Skeletal muscle cell (primary cell): Measurements from ENCODE around the gene CNOT9.

ENCODE experiments used
- DNase-seq: peaks from one replicate; pipeline ENCODE4 v3.0.0-alpha.2; 2010; ENCODE audit warnings: low read depth
- H3K4me3 ChIP-seq: 2 replicates; pipeline ENCODE4 v1.5.1; 2011; ENCODE audit warnings: low read depth, mild to moderate bottlenecking, control low read depth, low read length, moderate library complexity

The CNOT9 gene

GRCh38 chr2:218576854-218577253 is 8.2 kb downstream of the CNOT9 start:
- no peak for DNase-seq
- H3K4me3 ChIP-seq = no peak overlapping the region

GRCh38 chr2:218577482-218578220 is 9.0 kb downstream of the CNOT9 start:
- no peak for DNase-seq
- H3K4me3 ChIP-seq = no peak overlapping the region

- no peak for DNase-seq
- no peak overlapping the region for H3K4me3 ChIP-seq
Observed at GRCh38 chr2:218578272-218578877, 9.7 kb downstream of the CNOT9 start.

DNA sequence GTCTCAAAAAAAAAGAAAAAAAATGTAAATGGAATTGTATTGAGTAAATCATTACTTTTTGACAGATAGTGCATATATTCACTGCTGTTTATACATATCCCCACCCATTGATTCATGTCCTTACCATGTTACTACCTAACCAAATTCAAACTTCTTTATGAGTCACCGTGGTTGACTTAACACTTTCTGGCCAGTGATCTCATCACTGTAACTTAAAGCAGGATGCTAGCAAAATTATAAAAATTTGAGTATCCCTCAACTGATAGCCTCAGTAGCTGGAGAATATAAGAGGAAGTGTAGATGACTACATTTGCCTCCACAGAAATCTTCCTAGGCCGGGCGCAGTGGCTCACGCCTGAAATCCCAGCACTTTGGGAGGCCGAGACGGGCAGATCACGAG is 13.4 kb downstream of the CNOT9 start:
- no peak overlapping the region for H3K4me3 ChIP-seq
- DNase-seq = no peak

- no peak overlapping the region for H3K4me3 ChIP-seq
- DNase-seq = no peak
Observed at GRCh38 chr2:218583983-218584850, 15.6 kb downstream of the CNOT9 start.

- no peak overlapping the region for H3K4me3 ChIP-seq
- no peak for DNase-seq
Observed at GRCh38 chr2:218585541-218585940, 16.9 kb downstream of the CNOT9 start.

GRCh38 chr2:218605432-218605831 is 36.8 kb downstream of the CNOT9 start:
- DNase-seq = peak; percentile 60
- H3K4me3 ChIP-seq = no peak overlapping the region

DNA sequence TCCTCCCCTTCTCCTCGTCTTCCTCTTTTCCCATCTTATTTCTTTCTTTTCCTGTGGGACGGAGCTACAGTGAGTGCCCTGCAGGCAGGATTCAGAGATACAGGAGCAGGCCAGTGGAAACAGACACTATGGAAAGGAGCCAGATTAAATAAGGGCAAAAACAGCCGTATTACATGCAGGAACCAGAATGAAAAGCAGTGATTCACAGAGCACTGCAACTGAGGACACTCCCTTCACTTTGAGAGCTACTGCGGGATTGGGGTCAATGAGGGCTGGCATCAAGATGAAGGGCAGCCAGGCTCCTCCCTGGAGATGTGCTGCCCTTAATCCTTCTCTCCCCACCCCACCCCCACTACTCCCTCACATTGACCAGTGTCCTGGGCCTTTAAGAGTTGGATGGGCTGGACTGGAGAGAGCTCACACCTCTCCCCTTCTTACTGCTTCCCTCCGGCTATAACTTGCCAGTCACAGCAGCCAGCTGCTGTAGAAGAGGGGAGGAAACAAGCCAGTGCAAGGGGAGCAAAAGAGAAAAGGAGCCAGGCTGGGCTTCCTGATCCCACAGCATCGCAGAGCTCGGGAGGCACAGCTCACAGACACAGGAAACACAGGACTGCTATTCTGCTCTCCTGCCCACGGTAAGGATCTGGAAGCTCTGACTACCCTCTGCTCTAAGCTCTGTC is 38.9 kb downstream of the CNOT9 start, which contains the start of gene PLCD4:
PLCD4 (plus strand) TSS at position 464 of the 680 bp plus-strand sequence. CDS start 7,841 bp downstream, outside the sequence.
- peak; percentile 83 for DNase-seq
- H3K4me3 ChIP-seq = peak within 1 kb of the TSS; percentile 41

DNA sequence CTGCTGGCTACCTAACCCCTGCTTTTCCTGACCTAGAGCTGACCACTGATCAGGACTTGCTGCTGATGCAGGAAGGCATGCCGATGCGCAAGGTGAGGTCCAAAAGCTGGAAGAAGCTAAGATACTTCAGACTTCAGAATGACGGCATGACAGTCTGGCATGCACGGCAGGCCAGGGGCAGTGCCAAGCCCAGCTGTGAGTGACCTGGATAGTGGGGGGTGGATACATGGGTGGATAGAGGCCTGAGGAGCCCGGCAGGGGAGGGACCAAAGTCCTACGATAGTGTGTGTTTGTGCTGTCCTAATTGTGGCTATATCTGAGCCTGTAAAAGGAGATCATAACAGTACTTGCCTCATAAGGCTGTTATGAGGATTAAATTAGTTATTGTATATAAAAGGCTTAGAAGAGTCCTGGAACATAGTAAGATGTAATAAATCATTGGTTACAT is 47.3 kb downstream of the CNOT9 start:
- DNase-seq = no peak
- H3K4me3 ChIP-seq = no peak overlapping the region

DNA sequence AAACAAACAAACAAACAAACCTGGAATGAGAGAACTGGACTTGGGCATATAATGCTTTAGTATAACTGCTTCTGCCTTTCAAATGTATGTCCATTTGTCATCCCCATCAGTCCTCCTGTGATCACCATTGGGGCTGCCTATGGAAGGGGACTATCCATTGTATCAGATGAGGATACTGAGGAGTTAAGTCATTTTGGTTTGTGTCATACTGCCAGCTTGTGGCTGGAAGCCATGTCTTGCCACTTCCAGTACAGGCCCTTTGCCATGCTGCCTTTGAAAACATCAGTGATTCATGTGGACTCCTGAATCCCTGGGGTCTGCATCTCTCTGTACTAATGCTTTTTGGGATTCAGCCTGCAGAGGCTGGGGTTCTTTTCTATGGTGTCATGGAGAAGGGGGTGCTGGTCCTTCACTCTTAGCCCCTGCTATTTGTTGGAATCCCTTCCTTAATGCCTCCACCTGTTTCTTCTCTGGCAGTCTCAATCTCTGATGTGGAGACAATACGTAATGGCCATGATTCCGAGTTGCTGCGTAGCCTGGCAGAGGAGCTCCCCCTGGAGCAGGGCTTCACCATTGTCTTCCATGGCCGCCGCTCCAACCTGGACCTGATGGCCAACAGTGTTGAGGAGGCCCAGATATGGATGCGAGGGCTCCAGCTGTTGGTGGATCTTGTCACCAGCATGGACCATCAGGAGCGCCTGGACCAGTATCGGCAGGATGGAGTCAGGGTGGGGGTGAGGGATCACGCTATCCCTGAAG is 49.6 kb downstream of the CNOT9 start:
- no peak overlapping the region for H3K4me3 ChIP-seq
- no peak for DNase-seq

DNA sequence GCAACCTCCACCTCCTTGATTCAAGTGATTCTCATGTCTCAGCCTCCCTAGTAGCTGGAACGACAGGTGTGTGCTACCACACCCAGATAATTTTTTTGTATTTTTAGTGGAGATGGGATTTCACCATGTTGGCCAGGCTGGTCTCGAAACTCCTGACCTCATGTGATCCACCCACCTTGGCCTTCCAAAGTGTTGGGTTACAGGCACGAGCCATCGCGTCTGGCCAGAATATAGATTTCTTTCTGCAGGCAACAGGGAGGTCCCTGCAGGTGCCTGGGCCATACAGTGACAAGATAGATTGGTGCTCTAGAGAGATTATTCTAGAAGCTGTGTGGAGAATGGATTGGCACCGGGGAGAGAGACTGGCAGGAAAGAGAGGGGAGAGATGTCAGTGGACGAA is 52.4 kb downstream of the CNOT9 start:
- H3K4me3 ChIP-seq = no peak overlapping the region

DNA sequence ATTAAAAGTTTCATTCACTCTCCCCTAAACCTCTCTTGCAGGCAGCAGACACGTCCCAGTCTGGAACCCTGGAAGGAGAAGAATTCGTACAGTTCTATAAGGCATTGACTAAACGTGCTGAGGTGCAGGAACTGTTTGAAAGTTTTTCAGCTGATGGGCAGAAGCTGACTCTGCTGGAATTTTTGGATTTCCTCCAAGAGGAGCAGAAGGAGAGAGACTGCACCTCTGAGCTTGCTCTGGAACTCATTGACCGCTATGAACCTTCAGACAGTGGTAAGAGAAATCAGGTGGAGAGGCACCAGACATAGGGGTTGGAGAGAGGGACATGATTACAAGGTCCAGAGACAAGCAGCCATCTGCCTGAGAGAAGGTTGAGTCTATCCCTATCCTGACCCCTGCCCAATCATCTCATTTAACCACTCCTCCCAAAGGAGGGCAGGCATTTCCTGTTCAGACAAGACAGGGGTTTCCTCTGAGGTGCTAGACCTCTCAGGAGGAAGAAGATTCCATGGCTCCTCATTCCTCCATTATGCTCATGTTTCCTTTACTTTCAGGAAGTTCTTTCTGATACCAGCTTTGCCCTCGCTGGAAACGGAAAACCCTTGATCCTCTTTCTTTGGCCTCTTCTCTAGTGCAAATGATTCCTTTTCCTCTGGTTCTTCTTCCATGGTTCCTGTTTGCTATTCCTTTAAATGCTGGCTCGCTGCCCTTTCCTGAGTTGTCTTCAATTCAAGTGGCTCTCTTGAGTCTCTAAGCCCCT is 54.1 kb downstream of the CNOT9 start:
- no peak overlapping the region for H3K4me3 ChIP-seq
- DNase-seq = no peak

More for the DNA sequence above, 52.4 kb downstream of the CNOT9 start:
- DNase-seq = no peak

DNA sequence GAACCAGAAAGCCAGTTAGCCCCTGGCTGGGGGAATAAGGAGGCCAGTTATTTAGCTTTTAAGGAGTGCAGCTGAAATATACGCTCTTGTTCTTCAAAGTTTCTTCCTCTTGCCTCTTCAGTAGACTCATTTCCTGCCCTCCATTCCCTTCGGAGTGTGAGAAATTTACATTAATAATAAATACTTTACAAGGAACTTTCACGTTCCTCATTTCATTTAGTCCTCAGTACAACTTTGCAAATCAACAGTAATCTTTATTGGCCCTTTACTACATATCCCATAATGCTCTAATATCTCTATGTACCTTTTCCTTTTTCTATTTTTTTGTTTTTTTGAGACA is 54.7 kb downstream of the CNOT9 start:
- no peak for DNase-seq
- H3K4me3 ChIP-seq = no peak overlapping the region

DNA sequence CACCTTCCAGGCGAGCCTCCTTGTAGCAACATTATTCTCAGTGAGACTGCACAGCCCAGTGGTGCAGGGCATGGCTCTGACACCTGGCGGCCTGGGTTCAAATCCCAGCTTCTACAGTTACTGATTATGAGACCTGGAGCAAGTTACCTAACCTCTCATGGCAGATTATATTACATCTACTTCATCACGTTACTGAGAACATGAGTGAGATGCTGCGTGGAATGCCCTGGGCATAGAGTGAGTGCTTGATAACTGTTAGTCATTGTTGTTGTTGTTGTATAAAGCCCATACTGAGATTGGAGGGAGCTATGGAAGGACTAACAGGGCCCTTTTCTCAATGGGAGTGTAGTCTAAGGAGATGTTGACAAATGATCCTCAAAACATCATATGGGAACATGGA is 57.7 kb downstream of the CNOT9 start:
- DNase-seq = no peak
- H3K4me3 ChIP-seq = no peak overlapping the region

- H3K4me3 ChIP-seq = no peak overlapping the region
Observed at GRCh38 chr2:218627939-218628338, 59.3 kb downstream of the CNOT9 start.

GRCh38 chr2:218631837-218632236 is 63.2 kb downstream of the CNOT9 start:
- DNase-seq = peak; percentile 9
- H3K4me3 ChIP-seq = no peak overlapping the region

More at GRCh38 chr2:218627939-218628338, 59.3 kb downstream of the CNOT9 start:
- no peak for DNase-seq

- no peak overlapping the region for H3K4me3 ChIP-seq
- no peak for DNase-seq
Observed at GRCh38 chr2:218635719-218636118, 67.1 kb downstream of the CNOT9 start.

GRCh38 chr2:218638372-218638771 is 69.7 kb downstream of the CNOT9 start:
- H3K4me3 ChIP-seq = no peak overlapping the region
- DNase-seq = no peak
